CD14-positive monocyte (primary cell): Measurements from ENCODE around the gene GOLGA6L7. TPM values are rescaled to one million over a fixed set of nuclear protein-coding genes. Genes with fewer than 3 reads are reported as not detected.
A peak's percentile ranks its signal among the peaks of the same experiment; 100 is the strongest.
"Not testable (repeated sequence)": the region's sequence is repeated elsewhere in the genome, so short reads cannot be mapped to it uniquely, and the experiment has no call there.

Experiments used
- DNase-seq, 3 donors: peaks; one replicate each; pipeline ENCODE4 v3.0.0-alpha.2; 2011 to 2022
- H2AFZ ChIP-seq: 2 replicates; pipeline ENCODE4 v1.6.0; 2012; ENCODE audit warnings: mild to moderate bottlenecking, low read depth, low read length, inconsistent platforms; ENCODE audit not compliant: insufficient read depth, poor library complexity, severe bottlenecking
- H3K27ac ChIP-seq, 2 donors: 1 replicate in 1 of 2; 2 replicates in 1 of 2; pipeline ENCODE4 v1.5.1; 2012 to 2013; ENCODE audit warnings: low read length in 2 of 2, control low read depth in 1 of 2, inconsistent platforms in 1 of 2, low read depth in 1 of 2, mild to moderate bottlenecking in 1 of 2
- H3K27me3 ChIP-seq, 2 donors: one replicate each; pipeline versions ENCODE4 v1.6.0 to v1.6.1; 2011 to 2013; ENCODE audit warnings: low read length in 2 of 2; ENCODE audit not compliant: control insufficient read depth in 2 of 2, insufficient read depth in 2 of 2
- H3K36me3 ChIP-seq, 2 donors: replicated peaks in 1 of 2; 1 replicate in 1 of 2; 2 replicates in 1 of 2; pipeline versions ENCODE4 v1.5.1 to v1.6.1; 2012 to 2013; ENCODE audit warnings: low read length in 2 of 2, control low read depth in 1 of 2, inconsistent platforms in 1 of 2, mild to moderate bottlenecking in 1 of 2; ENCODE audit not compliant: insufficient read depth in 2 of 2, control insufficient read depth in 1 of 2
- H3K4me1 ChIP-seq, 2 donors: 1 replicate in 1 of 2; 2 replicates in 1 of 2; pipeline versions ENCODE4 v1.5.1 to v1.6.1; 2012 to 2013; ENCODE audit warnings: low read length in 2 of 2, control low read depth in 1 of 2, inconsistent platforms in 1 of 2, mild to moderate bottlenecking in 1 of 2, moderate library complexity in 1 of 2; ENCODE audit not compliant: insufficient read depth in 2 of 2, control insufficient read depth in 1 of 2
- H3K4me2 ChIP-seq: replicated peaks from 2 replicates; pipeline ENCODE3; 2012; ENCODE audit warnings: low read length, moderate library complexity, mild to moderate bottlenecking; ENCODE audit not compliant: poor library complexity, severe bottlenecking; ENCODE audit errors: extremely low read depth
- H3K4me3 ChIP-seq, 3 experiments: fragments of 200-600 bp in 1 of 3; sonication (generic) in 1 of 3; replicated peaks in 1 of 3; 1 replicate in 2 of 3; 2 replicates in 1 of 3; pipeline ENCODE4 v1.5.1; 2011 to 2013; ENCODE audit warnings: low read length in 3 of 3, mild to moderate bottlenecking in 3 of 3, control low read depth in 2 of 3, low read depth in 2 of 3, inconsistent platforms in 1 of 3, moderate library complexity in 1 of 3
- H3K79me2 ChIP-seq: 2 replicates; pipeline ENCODE4 v1.6.0; 2012; ENCODE audit warnings: mild to moderate bottlenecking, control low read depth, inconsistent platforms, low read length, moderate library complexity; ENCODE audit not compliant: insufficient read depth
- H3K9ac ChIP-seq: 2 replicates; pipeline ENCODE4 v1.6.0; 2017; ENCODE audit warnings: low read length, mild to moderate bottlenecking; ENCODE audit not compliant: insufficient read depth, poor library complexity, severe bottlenecking
- H3K9me3 ChIP-seq, 2 donors: replicated peaks in 1 of 2; 1 replicate in 1 of 2; 2 replicates in 1 of 2; pipeline versions ENCODE4 v1.5.1 to v1.6.1; 2012 to 2013; ENCODE audit warnings: low read length in 2 of 2, control low read depth in 1 of 2; ENCODE audit not compliant: control insufficient read depth in 1 of 2, insufficient read depth in 1 of 2
- H4K20me1 ChIP-seq: 2 replicates; pipeline ENCODE4 v1.6.0; 2012; ENCODE audit warnings: mild to moderate bottlenecking, low read length, control low read depth, moderate library complexity; ENCODE audit not compliant: insufficient read depth
- H3K27ac Mint-ChIP-seq, 7 donors: one replicate each; pipeline ENCODE4 v1.8.0; 2020; ENCODE audit warnings: mild to moderate bottlenecking in 7 of 7, mixed read lengths in 7 of 7, moderate library complexity in 6 of 7, inconsistent platforms in 2 of 7
- H3K27me3 Mint-ChIP-seq, 3 donors: one replicate each; pipeline ENCODE4 v1.8.0; 2021 to 2022; ENCODE audit warnings: low read depth in 3 of 3, mild to moderate bottlenecking in 3 of 3, mixed read lengths in 3 of 3, moderate library complexity in 3 of 3, inconsistent platforms in 1 of 3
- H3K36me3 Mint-ChIP-seq, 2 donors: one replicate each; pipeline ENCODE4 v1.8.0; 2020; ENCODE audit warnings: mixed read lengths in 2 of 2, inconsistent platforms in 1 of 2, mild to moderate bottlenecking in 1 of 2
- H3K4me1 Mint-ChIP-seq: one replicate; pipeline ENCODE4 v1.8.0; 2020; ENCODE audit warnings: mild to moderate bottlenecking, mixed read lengths
- H3K4me3 Mint-ChIP-seq, 2 donors: one replicate each; pipeline ENCODE4 v1.8.0; 2020; ENCODE audit warnings: mild to moderate bottlenecking in 2 of 2, mixed read lengths in 2 of 2, moderate library complexity in 1 of 2
- H3K9me3 Mint-ChIP-seq, 7 donors: one replicate each; pipeline ENCODE4 v1.8.0; 2020 to 2022; ENCODE audit warnings: mixed read lengths in 7 of 7, mild to moderate bottlenecking in 6 of 7, moderate library complexity in 6 of 7, inconsistent platforms in 2 of 7
- WGBS: methylation state at CpG from one replicate; pipeline ENCODE4 v1.1.5; 2013; ENCODE audit warnings: missing lambda C conversion rate; ENCODE audit not compliant: insufficient coverage; 5-methylcytosine and 5-hydroxymethylcytosine counted together
- intact Hi-C, 2 donors: fragments of 100-400 bp; cut with micrococcal nuclease; formaldehyde crosslinking; loops; one replicate each; pipeline versions ENCODE4 v1.15.0 to v1.15.1; 2023
- polyA plus RNA-seq, 3 donors: library from polyadenylated mRNA; depleted of rRNA in 1 of 3; unstranded in 2 of 3; stranded (reverse) in 1 of 3; fragments of 300-500 nt in 2 of 3; fragments of >200 nt in 1 of 3; fragmentation: Illumina TruSeq in 2 of 3; gene quantifications; 1 replicate in 2 of 3; 2 replicates in 1 of 3; pipeline ENCODE4 v1.2.3, GENCODE V29; 2012 to 2021

The GOLGA6L7 gene
- polyA plus RNA-seq, 3 donors: not detected

- not testable (repeated sequence) for H3K27ac Mint-ChIP-seq
- peak overlapping the region; percentile 54 for H2AFZ ChIP-seq
These were observed 16.4 kb downstream of the GOLGA6L7 start for GRCh38 chr15:28831897-28832587.

GRCh38 chr15:28821420-28821819 lies 27.0 kb downstream of the GOLGA6L7 start:
- H3K79me2 ChIP-seq, H4K20me1 ChIP-seq, H3K27ac Mint-ChIP-seq, H3K4me2 ChIP-seq, H3K27me3 Mint-ChIP-seq, DNase-seq, H3K9me3 Mint-ChIP-seq, H3K27me3 ChIP-seq, H3K4me1 Mint-ChIP-seq, H3K9ac ChIP-seq, H3K36me3 Mint-ChIP-seq, H3K36me3 ChIP-seq, H2AFZ ChIP-seq, H3K4me3 ChIP-seq, H3K4me1 ChIP-seq, intact Hi-C loops, H3K9me3 ChIP-seq, H3K4me3 Mint-ChIP-seq, H3K27ac ChIP-seq: not testable (repeated sequence)
- no CpG with 5 or more reads among the region's 2 CpGs for WGBS

More at GRCh38 chr15:28831897-28832587, 16.4 kb downstream of the GOLGA6L7 start:
- peaks cover 13% of the 10 kb centered on the region for H3K4me1 Mint-ChIP-seq
- intact Hi-C loops, H3K9me3 ChIP-seq, H3K27me3 ChIP-seq, H4K20me1 ChIP-seq, H3K27ac ChIP-seq, H3K36me3 ChIP-seq, H3K4me1 ChIP-seq, H3K36me3 Mint-ChIP-seq, H3K9me3 Mint-ChIP-seq, H3K79me2 ChIP-seq: not testable (repeated sequence)
- peaks cover 12 to 20% (median 14%) of the 10 kb centered on the region in 3 donors for H3K27me3 Mint-ChIP-seq
- peak; percentile 23 to 85 (median 37) for DNase-seq
- Histone ChIP-seq H3K4me3 (peak overlapping the region; percentile 9 to 58 (median 41)), H3K4me2 (peak overlapping the region; percentile 39), H3K9ac (peak overlapping the region; percentile 4)
- 0% methylated on average over 52 of the region's 56 CpGs for WGBS
- peak overlapping the region; percentile 76 to 84 for H3K4me3 Mint-ChIP-seq

GRCh38 chr15:28819930-28820295 lies 28.5 kb downstream of the GOLGA6L7 start:
- H4K20me1 ChIP-seq, H3K4me2 ChIP-seq, H3K79me2 ChIP-seq, intact Hi-C loops, H3K4me3 ChIP-seq, DNase-seq, H3K4me1 Mint-ChIP-seq, H3K36me3 Mint-ChIP-seq, H3K4me1 ChIP-seq, H3K27ac ChIP-seq, H2AFZ ChIP-seq, H3K9me3 Mint-ChIP-seq, H3K27ac Mint-ChIP-seq, H3K27me3 ChIP-seq, H3K9ac ChIP-seq, H3K27me3 Mint-ChIP-seq, H3K4me3 Mint-ChIP-seq, H3K36me3 ChIP-seq, H3K9me3 ChIP-seq: not testable (repeated sequence)
- no CpG with 5 or more reads among the region's 3 CpGs for WGBS

GRCh38 chr15:28819019-28819929 lies 29.2 kb downstream of the GOLGA6L7 start:
- H4K20me1 ChIP-seq, H3K27ac ChIP-seq, H3K4me1 Mint-ChIP-seq, H3K27ac Mint-ChIP-seq, H3K79me2 ChIP-seq, H3K27me3 Mint-ChIP-seq, H3K9me3 ChIP-seq, H3K4me3 ChIP-seq, H3K9me3 Mint-ChIP-seq, H3K4me3 Mint-ChIP-seq, H3K4me1 ChIP-seq, intact Hi-C loops, H2AFZ ChIP-seq, H3K36me3 Mint-ChIP-seq, H3K9ac ChIP-seq, DNase-seq, H3K4me2 ChIP-seq, H3K36me3 ChIP-seq, H3K27me3 ChIP-seq: not testable (repeated sequence)
- 17% methylated on average over 1 of the region's 15 CpGs for WGBS
